Measurements from ENCODE around the gene LIPI.
"Not testable (repeated sequence)": the region's sequence is repeated elsewhere in the genome, so short reads cannot be mapped to it uniquely, and the experiment has no call there.

LIPI gene

DNA sequence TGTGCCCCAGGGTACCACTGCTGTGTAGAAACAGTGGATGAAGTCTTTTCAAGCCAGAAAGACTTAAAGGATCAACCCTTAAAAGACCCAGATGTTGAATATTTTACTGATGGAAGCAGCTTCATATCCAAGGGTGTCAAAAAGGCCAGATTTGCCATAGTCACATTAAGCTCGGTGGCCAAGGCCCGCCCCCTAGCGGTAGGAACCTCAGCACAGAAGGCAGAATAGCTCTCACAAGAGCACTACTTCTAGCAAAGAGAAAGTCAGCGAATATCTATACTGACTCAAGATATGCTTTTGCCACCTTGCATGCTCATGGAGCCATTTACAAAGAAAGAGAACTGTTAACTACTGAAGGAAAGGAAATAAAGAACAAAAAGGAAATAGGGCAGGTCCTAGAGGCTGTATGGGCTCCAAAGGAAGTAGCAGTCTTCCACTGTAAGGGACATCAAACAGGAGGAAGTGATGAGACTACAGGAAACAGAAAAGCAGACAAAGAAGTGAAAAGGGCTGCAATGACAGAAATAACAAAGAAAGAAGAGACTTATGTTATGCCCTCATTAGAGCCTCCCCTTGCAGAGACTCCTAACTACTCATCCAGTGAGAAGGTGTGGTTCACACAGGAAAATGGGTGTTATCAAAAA lies 90.5 kb downstream of the LIPI start:
- H3K4me3 ChIP-seq (ENCODE audit: low read length) = no peak overlapping the region
- TF ChIP-seq, protein P1, sequence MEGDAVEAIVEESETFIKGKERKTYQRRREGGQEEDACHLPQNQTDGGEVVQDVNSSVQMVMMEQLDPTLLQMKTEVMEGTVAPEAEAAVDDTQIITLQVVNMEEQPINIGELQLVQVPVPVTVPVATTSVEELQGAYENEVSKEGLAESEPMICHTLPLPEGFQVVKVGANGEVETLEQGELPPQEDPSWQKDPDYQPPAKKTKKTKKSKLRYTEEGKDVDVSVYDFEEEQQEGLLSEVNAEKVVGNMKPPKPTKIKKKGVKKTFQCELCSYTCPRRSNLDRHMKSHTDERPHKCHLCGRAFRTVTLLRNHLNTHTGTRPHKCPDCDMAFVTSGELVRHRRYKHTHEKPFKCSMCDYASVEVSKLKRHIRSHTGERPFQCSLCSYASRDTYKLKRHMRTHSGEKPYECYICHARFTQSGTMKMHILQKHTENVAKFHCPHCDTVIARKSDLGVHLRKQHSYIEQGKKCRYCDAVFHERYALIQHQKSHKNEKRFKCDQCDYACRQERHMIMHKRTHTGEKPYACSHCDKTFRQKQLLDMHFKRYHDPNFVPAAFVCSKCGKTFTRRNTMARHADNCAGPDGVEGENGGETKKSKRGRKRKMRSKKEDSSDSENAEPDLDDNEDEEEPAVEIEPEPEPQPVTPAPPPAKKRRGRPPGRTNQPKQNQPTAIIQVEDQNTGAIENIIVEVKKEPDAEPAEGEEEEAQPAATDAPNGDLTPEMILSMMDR (conservative IDR thresholded peaks at IDR 0.05; ENCODE audit: low read length) = peak; percentile 45
- peak; percentile 12 for DNase-seq (ENCODE audit: low read depth)

DNA sequence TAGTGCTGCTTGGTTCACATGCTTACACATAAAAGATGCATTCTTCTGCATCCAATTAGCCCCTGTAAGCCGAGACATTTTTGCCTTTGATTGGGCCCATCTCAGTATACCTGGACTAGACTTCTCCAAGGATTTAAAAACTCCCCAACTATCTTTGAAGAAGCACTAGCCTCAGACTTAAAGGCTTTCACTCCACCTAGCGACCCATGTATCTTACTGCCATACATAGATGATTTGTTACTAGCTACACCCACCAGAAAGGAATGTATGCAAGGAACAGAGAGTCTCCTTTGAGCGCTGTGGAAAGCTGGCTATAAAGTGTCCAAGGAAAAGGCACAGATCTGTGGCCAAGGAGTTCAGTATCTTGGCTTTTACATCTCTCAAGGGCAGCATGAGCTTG lies 91.7 kb downstream of the LIPI start:
- H3K4me3 ChIP-seq (ENCODE audit: low read length) = no peak overlapping the region
- TF ChIP-seq, protein P1 (conservative IDR thresholded peaks at IDR 0.05; ENCODE audit: low read length) = no peak
- DNase-seq (ENCODE audit: low read depth) = no peak

DNA sequence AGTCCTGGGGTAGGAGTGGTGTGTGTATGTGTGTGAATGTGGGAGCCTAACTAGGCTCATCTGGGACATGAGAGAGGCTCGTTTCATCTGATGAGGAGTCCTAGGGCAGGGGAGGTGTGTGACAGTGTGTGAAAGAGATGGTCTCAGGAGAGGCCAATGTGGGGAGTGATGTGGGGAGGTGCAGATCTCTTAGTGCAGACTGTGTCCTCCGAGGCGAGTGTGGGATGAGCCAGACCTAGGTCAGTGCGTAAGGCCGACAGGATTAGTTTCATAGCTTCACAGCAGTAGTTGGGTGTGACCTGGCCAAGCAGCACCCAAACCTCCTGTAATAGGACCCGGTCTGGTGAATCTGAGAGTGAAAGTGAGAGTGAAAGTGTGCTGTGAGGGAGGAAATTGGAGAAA lies 94.7 kb downstream of the LIPI start:
- DNase-seq (ENCODE audit: low read depth) = no peak
- TF ChIP-seq, protein P1 (conservative IDR thresholded peaks at IDR 0.05; ENCODE audit: low read length) = no peak
- H3K4me3 ChIP-seq (ENCODE audit: low read length) = no peak overlapping the region

DNA sequence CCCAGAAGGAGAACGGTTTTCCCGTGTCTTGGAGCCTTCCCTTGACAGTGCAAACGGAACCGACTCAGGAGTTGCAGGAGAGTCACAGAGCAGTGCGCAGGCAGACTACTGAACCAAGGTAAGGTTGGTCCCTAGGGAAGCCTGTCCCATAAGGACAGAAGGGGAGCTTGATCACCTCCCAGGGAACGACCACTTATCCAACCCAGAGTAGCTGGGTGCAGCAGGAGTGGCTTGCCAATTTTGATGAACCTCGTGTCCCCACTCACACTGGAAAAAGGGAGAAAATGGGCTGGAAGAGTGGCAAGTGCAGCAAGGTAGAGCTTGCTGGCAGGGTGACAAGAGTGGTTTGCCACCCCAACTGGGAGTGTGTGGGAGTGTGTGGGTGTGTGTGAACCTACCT lies 95.1 kb downstream of the LIPI start:
- H3K4me3 ChIP-seq (ENCODE audit: low read length) = no peak overlapping the region
- TF ChIP-seq, protein P1 (conservative IDR thresholded peaks at IDR 0.05; ENCODE audit: low read length) = no peak
- no peak for DNase-seq (ENCODE audit: low read depth)

DNA sequence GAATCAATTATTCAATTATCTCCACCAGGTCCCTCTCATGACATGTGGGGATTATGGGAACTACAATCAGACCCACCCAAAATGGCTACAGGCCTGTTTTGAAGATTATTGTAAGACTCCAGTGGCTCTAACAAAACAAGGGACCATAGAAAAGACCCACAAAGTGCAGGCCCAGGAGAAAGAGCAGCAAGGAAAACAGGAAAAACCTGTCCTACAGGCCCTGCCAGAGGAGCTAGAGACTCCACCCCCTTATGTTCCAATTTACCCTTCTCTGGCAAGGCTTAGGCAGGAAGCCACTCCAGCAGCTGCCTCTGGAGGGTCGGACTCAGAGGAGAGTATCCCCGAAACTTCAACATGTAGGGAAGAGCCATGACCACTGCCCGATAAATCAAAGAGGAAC lies 96.5 kb downstream of the LIPI start:
- no peak for DNase-seq (ENCODE audit: low read depth)
- TF ChIP-seq, protein P1 (conservative IDR thresholded peaks at IDR 0.05; ENCODE audit: low read length) = no peak
- H3K4me3 ChIP-seq (ENCODE audit: low read length) = no peak overlapping the region

DNA sequence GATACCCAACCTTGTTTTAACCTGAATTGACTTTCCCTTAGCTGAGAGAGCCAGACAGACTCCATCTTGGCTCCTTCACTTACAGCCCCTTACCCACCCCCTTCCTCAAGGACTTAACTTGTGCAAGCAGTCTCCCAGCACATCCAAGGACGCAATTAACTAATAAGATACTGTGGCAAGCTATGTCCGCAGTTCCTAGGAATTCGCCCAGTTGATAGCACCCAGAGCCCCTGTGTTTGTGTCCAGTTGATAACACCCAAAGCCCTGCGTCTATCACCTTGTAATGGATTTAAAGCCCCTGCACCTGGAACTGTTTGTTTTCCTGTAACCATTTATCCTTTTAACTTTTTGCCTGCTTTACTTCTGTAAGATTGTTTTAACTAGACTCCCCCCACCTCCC lies 106.2 kb downstream of the LIPI start:
- not testable (repeated sequence) for DNase-seq (ENCODE audit: low read depth); H3K4me3 ChIP-seq (ENCODE audit: low read length)

DNA sequence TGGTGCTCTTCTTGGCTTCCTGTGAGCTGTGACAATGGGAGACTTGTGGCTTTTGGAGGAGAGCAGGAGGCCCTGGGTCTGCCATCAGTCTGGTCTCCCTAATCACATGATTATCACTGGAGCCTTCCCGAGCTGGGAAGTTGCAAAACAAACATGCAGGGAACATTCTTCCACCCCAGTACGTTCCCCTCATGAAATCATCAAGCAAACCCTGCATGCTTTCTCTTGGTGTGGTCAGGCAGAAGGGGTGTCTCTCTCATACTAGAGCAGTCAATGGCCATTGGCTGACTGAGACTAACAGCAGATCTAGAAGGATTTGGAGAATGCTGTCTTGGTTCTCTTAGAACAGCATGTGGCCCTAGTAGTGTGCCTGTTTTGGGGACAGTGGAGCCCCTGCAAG lies 111.2 kb downstream of the LIPI start:
- H3K4me3 ChIP-seq (ENCODE audit: low read length) = no peak overlapping the region
- TF ChIP-seq, protein P1 (conservative IDR thresholded peaks at IDR 0.05; ENCODE audit: low read length) = no peak
- DNase-seq (ENCODE audit: low read depth) = no peak
